Fibroblast of villous mesenchyme (primary cell): ENCODE measurements around the gene CIART. TPM values are rescaled to one million over a fixed set of nuclear protein-coding genes. Genes with fewer than 3 reads are reported as not detected.

Source experiments
- DNase-seq: peaks from one replicate; pipeline ENCODE4 v3.0.0-alpha.2; 2010; ENCODE audit warnings: low read depth
- H3K4me3 ChIP-seq: 2 replicates; pipeline ENCODE4 v1.5.1; 2011; ENCODE audit warnings: low read depth, mild to moderate bottlenecking, low read length
- total RNA-seq: library from RNA; depleted of rRNA; stranded (reverse); fragments of >200 nt; gene quantifications from 2 replicates; pipeline ENCODE4 v1.2.3, GENCODE V29; 2012
- TF ChIP-seq, protein P1 (sequence below): IDR thresholded peaks from 2 replicates; pipeline ENCODE4 v1.5.1; 2012; ENCODE audit warnings: low read depth, mild to moderate bottlenecking, low read length; ENCODE audit not compliant: insufficient read depth

Gene CIART
- total RNA-seq, 1 donor = 6.5 TPM

DNA sequence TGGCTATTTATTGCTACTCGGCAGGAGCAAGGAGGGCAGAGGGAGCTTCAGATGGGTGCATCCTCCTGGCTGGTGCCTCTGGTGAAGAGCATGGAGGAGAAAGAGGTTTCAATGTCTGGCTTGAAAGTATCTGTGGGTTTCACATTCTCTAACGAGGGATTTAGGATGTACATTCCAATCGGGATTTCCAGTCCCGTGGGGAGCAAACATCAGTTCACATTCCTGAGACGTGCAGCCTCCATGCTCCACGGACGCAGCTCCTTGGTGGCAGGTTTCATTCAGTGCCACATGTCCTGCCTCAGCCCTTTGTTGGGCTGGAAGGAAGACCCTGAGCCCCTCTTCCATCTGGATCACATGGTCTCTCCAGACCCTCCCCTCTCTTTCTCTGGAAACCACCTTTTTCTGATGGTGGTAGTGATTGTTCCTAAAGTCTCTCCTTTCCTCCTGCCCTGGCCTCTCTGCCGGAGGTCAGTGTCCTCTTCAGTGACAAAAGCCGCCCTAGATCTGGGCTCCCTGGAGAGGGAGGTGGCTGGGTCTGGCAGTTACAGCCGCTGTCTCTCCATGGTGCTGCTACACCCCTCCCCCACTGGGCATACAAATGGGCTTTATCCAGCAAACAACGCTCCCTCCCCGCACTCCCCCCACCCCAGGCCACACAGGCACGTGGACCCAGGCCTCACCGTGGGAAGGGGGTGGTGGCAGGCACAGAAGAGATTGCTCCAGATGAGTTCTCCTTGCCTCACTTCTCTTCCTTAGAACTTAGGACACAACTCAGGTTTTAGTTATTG, 25.6 kb upstream of the CIART start:
- DNase-seq = peak; percentile 24
- H3K4me3 ChIP-seq = no peak overlapping the region
- TF ChIP-seq, protein P1, sequence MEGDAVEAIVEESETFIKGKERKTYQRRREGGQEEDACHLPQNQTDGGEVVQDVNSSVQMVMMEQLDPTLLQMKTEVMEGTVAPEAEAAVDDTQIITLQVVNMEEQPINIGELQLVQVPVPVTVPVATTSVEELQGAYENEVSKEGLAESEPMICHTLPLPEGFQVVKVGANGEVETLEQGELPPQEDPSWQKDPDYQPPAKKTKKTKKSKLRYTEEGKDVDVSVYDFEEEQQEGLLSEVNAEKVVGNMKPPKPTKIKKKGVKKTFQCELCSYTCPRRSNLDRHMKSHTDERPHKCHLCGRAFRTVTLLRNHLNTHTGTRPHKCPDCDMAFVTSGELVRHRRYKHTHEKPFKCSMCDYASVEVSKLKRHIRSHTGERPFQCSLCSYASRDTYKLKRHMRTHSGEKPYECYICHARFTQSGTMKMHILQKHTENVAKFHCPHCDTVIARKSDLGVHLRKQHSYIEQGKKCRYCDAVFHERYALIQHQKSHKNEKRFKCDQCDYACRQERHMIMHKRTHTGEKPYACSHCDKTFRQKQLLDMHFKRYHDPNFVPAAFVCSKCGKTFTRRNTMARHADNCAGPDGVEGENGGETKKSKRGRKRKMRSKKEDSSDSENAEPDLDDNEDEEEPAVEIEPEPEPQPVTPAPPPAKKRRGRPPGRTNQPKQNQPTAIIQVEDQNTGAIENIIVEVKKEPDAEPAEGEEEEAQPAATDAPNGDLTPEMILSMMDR = no peak

DNA sequence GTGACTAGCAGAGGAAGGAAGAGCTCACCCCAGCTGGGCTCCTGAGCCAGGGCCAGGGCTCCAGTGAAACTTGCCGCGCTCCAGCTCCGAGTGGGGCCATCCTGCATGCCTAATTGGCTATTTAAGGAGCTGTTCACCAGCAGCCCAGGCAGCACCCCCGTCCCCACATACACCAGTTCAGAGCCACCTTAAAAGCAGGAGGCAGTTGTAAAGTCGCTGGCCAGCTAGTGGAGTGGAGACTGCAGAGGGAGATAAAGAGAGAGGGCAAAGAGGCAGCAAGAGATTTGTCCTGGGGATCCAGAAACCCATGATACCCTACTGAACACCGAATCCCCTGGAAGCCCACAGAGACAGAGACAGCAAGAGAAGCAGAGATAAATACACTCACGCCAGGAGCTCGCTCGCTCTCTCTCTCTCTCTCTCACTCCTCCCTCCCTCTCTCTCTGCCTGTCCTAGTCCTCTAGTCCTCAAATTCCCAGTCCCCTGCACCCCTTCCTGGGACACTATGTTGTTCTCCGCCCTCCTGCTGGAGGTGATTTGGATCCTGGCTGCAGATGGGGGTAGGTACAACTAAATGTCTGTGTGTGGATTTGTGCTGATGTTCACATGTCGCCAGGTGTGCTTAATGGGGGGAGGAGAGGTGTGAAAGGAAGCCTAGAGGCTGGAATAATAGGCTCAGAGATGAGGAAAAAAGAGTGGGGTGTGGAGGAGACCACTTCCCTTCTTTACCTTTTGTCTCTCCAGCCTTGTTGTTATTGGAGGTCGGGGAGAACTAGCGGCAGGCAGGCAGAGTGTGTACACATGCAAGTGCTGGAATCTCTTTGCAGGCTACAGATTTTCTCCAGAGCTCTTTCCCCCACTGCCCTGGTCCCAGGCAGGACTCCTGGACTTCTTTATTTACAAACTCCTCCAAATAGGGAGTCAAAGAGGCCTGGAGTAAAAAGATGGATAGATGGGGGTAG, 24.4 kb upstream of the CIART start, which contains the start of gene CA14:
CA14 (plus strand) TSS at position 151 of the 962 bp plus-strand sequence; CDS start at position 506, 355 bp downstream.
- TF ChIP-seq, protein P1 = no peak
- no peak within 1 kb of the TSS for H3K4me3 ChIP-seq
- peak; percentile 20 for DNase-seq

DNA sequence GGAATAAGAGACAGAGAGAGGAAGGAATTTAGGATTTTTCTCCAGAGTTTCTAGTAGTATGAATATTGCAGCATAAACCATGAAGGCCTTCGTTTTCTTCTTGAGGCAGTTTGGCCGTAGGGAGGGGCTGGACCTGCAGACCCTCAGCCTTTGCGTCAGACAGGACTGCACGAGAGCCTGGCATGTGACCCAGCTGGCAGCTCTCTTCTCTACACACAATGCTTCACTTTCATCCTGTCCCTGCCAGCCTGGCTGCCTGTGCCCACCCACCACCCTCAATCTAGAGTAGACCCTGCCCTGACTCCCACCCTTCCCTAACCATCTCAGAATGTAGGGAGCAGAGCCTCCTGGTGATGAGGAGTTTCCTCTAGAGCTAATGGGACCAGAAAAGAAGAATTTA, 23.1 kb upstream of the CIART start:
- TF ChIP-seq, protein P1 = no peak
- no peak for DNase-seq
- H3K4me3 ChIP-seq = no peak overlapping the region

DNA sequence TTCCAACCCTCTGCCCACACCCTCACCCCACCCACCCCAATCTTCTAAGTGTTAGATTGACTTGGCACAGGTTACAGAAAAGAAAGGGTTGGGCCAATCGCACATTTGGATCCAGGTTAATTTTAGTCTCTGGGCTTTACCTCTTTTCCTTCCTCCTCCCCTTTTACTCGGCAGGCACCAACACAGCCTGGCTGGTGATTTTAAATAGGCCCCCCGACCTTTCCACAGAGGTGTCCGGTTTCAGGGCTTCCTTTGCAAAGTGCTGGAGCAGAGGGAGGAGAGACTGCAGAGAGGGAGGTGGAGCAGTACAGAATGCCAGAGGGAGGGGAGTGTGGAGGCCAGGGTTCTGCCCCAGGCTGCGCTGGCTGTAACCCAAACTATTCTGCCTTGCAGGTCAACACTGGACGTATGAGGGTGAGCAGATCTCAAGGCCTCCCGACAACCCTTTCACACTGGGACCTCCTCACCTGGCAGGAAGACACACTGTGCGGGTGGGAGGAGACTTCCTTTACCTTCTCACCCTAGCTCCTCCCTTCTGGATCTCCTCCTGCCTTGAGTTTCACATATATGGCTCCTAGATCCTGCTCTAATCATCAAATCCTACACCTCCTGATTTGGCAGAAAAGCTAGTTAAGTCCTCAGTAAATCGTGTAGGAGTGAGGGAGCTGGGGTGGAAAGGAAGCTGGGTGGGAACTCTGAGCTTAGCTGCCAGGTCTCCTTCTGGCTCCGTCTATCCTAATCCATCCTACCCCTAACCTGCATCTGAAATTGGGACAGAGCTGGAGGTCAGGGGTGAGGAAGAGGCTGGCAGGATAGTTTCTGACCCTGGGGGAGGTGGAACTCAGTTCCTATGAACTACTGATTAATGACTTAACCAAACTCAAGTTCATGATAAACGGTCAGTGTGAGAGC, 22.3 kb upstream of the CIART start:
- TF ChIP-seq, protein P1 = no peak
- no peak overlapping the region for H3K4me3 ChIP-seq
- DNase-seq = peak; percentile 47

DNA sequence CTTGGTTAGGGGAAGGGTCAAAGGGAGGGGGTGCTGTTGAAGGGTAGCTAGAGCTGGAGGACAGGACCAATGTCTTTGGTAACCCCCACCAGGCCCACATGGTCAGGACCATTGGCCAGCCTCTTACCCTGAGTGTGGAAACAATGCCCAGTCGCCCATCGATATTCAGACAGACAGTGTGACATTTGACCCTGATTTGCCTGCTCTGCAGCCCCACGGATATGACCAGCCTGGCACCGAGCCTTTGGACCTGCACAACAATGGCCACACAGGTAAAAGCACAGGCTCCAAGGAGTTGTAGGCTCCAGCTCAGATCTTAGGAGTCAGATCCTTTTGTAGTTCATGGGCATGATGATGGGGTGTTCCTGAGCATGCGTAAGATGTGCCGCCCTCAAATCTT, 21.0 kb upstream of the CIART start:
- TF ChIP-seq, protein P1 = no peak
- no peak overlapping the region for H3K4me3 ChIP-seq
- DNase-seq = no peak
